AG09319 (cell line): ENCODE results near the gene SLC6A20.

ENCODE experiments used
- DNase-seq: peaks from one replicate; pipeline ENCODE4 v3.0.0-alpha.2; 2010; ENCODE audit warnings: low read depth; ENCODE audit errors: extremely low read depth
- TF ChIP-seq, protein P1 (sequence below): IDR thresholded peaks from 2 replicates; pipeline ENCODE4 v1.5.1; 2011; ENCODE audit warnings: low read depth, mild to moderate bottlenecking, inconsistent platforms, low read length, moderate library complexity

The SLC6A20 gene

DNA sequence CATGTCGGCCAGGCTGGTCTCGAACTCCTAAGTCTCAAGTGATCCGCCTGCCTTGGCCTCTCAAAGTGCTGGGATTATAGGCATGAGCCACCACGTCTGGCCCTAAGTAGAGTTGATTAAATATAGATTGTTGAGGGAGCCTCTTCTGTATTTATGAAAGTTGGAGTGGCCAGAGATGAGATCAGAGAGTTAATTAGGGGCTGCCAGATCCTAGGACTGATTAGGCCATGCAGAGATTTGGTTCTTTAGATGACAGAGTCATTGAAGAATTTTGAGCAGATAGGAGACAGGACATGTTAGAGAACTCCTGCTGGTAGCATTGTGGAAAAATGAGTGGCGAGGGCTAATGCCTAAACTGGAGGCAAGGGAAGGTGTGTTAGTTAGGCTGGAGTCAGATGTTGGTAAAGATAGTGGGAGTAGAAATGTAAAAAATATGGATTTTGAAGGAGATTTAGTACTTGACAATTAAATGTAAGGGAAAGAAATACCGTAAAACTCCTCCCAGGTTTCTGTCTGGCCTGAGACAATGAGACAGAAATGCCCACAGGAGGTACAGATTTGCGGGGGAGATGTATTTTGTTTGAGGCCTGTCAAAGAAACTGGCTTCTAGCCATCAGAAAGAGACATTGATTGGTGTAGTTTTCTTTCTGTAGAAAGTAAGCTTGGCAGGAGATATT is 83.8 kb downstream of the SLC6A20 start:
- DNase-seq: no peak
- TF ChIP-seq, protein P1, sequence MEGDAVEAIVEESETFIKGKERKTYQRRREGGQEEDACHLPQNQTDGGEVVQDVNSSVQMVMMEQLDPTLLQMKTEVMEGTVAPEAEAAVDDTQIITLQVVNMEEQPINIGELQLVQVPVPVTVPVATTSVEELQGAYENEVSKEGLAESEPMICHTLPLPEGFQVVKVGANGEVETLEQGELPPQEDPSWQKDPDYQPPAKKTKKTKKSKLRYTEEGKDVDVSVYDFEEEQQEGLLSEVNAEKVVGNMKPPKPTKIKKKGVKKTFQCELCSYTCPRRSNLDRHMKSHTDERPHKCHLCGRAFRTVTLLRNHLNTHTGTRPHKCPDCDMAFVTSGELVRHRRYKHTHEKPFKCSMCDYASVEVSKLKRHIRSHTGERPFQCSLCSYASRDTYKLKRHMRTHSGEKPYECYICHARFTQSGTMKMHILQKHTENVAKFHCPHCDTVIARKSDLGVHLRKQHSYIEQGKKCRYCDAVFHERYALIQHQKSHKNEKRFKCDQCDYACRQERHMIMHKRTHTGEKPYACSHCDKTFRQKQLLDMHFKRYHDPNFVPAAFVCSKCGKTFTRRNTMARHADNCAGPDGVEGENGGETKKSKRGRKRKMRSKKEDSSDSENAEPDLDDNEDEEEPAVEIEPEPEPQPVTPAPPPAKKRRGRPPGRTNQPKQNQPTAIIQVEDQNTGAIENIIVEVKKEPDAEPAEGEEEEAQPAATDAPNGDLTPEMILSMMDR: no peak

DNA sequence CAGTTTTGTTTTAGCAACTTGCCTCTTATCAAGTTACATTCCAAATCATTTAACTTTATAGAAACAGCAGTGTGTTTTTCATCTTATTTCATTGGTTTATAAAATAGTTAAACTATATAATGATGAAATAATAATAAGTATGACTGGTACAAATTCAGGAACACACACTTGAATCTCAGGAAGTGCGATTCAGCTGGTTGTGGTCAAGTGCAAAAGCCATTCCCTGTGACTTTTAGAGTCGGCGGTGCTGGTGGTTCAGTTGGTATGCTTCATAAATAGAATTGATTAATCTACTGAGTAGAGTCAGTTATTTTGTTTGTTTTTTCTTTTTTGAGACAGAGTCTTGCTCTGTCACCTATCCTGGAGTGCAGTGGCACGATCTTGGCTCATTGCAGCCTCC is 84.4 kb downstream of the SLC6A20 start:
- DNase-seq: no peak
- TF ChIP-seq, protein P1: no peak

DNA sequence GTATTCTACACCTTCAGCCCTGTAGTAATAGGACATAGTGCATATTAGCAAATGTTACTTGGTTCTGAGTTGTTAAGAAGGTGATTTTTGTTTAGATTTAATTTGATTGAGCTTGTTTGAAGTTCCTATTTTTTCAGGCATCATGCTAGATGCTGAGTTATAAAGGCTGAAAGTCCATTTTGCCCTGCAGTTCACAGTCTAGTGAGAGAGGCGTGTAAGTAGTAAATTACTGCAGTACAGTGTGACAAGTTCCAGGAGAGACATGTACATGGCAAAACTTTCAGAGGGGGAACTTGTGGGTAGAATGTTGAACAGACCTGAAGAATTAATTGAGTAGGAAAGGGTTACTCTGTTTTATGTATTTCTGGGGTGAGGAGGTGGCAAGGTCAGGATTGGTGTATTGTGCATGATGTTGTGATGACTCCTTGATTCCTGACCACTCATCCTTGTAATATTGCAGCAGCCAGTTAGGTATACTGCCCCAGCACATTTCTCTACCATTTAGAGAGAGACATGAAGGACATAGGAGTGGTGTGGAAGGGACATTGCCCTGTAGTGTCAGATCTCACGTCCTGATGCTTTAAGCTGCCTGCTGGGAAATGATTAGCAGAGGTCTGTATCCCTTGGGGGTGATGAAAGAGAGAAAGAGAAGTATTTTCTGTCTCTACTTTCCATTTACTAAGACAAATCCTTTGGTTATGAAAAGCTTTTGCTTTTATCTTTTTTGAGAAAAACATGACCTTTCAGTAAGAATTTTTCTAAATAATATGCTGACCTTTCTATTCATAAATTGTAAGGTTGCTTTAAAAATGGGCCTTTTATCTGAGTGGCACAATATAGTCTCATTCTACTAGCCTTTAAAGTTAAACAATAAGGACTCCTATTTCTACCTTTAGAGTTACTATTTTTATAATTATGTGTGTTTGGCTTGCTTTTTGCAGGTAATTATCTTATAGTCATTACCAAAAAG is 90.2 kb downstream of the SLC6A20 start:
- no peak for DNase-seq
- TF ChIP-seq, protein P1: no peak
